PC-9 (cell line): Measurements from ENCODE around the gene DCAF4L1. TPM values are rescaled to one million over a fixed set of nuclear protein-coding genes. Genes with fewer than 3 reads are reported as not detected.

Source experiments
- BruUV-seq: library from RNA; stranded (reverse); fragments of 400-500 nt; replicated peaks from 2 replicates; lab custom pipeline; 2021; lab: Mats Ljungman, UMichigan
- CTCF ChIA-PET: fragments of 300-600 bp; sonication (Branson Sonifier 250); formaldehyde crosslinking; loops from one replicate; lab custom pipeline; 2022; ENCODE audit warnings: antibody characterized with exemption; lab: Charles Lee
- POLR2A ChIA-PET: fragments of 300-600 bp; sonication (Branson Sonifier 250); formaldehyde crosslinking; loops from one replicate; lab custom pipeline; 2022; ENCODE audit warnings: antibody characterized with exemption; ENCODE audit not compliant: unreplicated experiment; lab: Charles Lee
- DNase-seq, 2 experiments: peaks; one replicate each; pipeline versions ENCODE4 v3.0.0 to v3.0.0-alpha.2; 2015 to 2022; ENCODE audit warnings: mixed read lengths in 1 of 2
- H2AFZ ChIP-seq: fragments of 200-600 bp; sonication (generic); 2 replicates; pipeline ENCODE4 v1.8.1; 2017; ENCODE audit warnings: antibody characterized with exemption
- H3F3A ChIP-seq: fragments of 200-600 bp; sonication (generic); 2 replicates; pipeline ENCODE4 v1.8.1; 2017; ENCODE audit warnings: antibody characterized with exemption, mild to moderate bottlenecking, low read depth; ENCODE audit not compliant: insufficient read depth
- H3K27ac ChIP-seq: fragments of 200-600 bp; sonication (generic); 2 replicates; pipeline ENCODE4 v1.6.1; 2016; ENCODE audit warnings: mixed run types
- H3K27me3 ChIP-seq: fragments of 200-600 bp; sonication (generic); 2 replicates; pipeline ENCODE4 v1.6.1; 2016; ENCODE audit warnings: low read depth, mixed run types; ENCODE audit not compliant: insufficient read depth
- H3K36me3 ChIP-seq: fragments of 200-600 bp; sonication (generic); 2 replicates; pipeline ENCODE4 v1.6.1; 2016; ENCODE audit warnings: low read depth, mixed run types
- H3K4me1 ChIP-seq: fragments of 200-600 bp; sonication (generic); replicated peaks from 2 replicates; pipeline ENCODE4 v1.6.1; 2016; ENCODE audit warnings: mixed run types; ENCODE audit not compliant: insufficient read depth
- H3K4me2 ChIP-seq: fragments of 200-600 bp; sonication (generic); 2 replicates; pipeline ENCODE4 v1.6.1; 2017; ENCODE audit warnings: mixed run types
- H3K4me3 ChIP-seq: fragments of 200-600 bp; sonication (generic); 2 replicates; pipeline ENCODE4 v1.6.1; 2016; ENCODE audit warnings: mixed run types
- H3K79me2 ChIP-seq: fragments of 200-600 bp; sonication (generic); 2 replicates; pipeline ENCODE4 v1.6.1; 2017; ENCODE audit warnings: low read depth, mixed run types
- H3K9me2 ChIP-seq: fragments of 200-600 bp; sonication (generic); 2 replicates; pipeline ENCODE4 v1.8.1; 2017; ENCODE audit warnings: mild to moderate bottlenecking; ENCODE audit not compliant: insufficient read depth
- H3K9me3 ChIP-seq: fragments of 200-600 bp; sonication (generic); 2 replicates; pipeline ENCODE4 v1.8.1; 2016; ENCODE audit warnings: low read depth; ENCODE audit not compliant: insufficient read depth
- H4K20me1 ChIP-seq: fragments of 200-600 bp; sonication (generic); 2 replicates; pipeline ENCODE4 v1.8.1; 2017; ENCODE audit not compliant: insufficient read depth
- CTCF ChIP-seq: fragments of 200-600 bp; sonication (generic); conservative IDR thresholded peaks from 2 replicates; pipeline ENCODE4 v1.6.1; 2017; ENCODE audit warnings: mixed run types, antibody characterized with exemption, mild to moderate bottlenecking, moderate library complexity
- EZH2 ChIP-seq: fragments of 200-600 bp; sonication (generic); IDR thresholded peaks from 2 replicates; pipeline ENCODE4 v1.8.0; 2017; ENCODE audit warnings: antibody characterized with exemption, low read depth
- intact Hi-C: fragments of 100-400 bp; cut with micrococcal nuclease; formaldehyde crosslinking; loops from one replicate; pipeline ENCODE4 v1.10.0; 2022; ENCODE audit not compliant: unreplicated experiment
- total RNA-seq: library from RNA; stranded (reverse); gene quantifications from 2 replicates; pipeline ENCODE4 v1.2.3, GENCODE V29; 2021

The DCAF4L1 gene
- total RNA-seq, 1 experiment from 2014 or later: 0.15 TPM

- Histone ChIP-seq H3K4me3 (no peak overlapping the region), H3K27me3 (no peaks in the 10 kb centered on the region), H3K9me3 (no peaks in the 10 kb centered on the region), H3F3A (0 out of 2 replicates have a peak, but pooled peaks cover 3% of the 10 kb centered on the region), H3K4me1 (no peaks in the 10 kb centered on the region), H3K79me2 (no peaks in the 10 kb centered on the region), H2AFZ (no peak overlapping the region), H3K4me2 (no peak overlapping the region), H3K27ac (no peak overlapping the region), H3K36me3 (no peaks in the 10 kb centered on the region), H3K9me2 (no peaks in the 10 kb centered on the region), H4K20me1 (no peaks in the 10 kb centered on the region)
- CTCF ChIA-PET: no interaction called here
- no peak for DNase-seq
- POLR2A ChIA-PET: no interaction called here
- TF ChIP-seq CTCF (peak; percentile 66), EZH2 (no peak)
- intact Hi-C loops: no loop called here
- BruUV-seq: no TSS peak
Observed at GRCh38 chr4:41963105-41963504, 18.5 kb upstream of the DCAF4L1 start.

GRCh38 chr4:41964401-41964800 is 17.2 kb upstream of the DCAF4L1 start:
- Histone ChIP-seq H3K27me3 (no peaks in the 10 kb centered on the region), H2AFZ (no peak overlapping the region), H3K79me2 (no peaks in the 10 kb centered on the region), H3K4me1 (no peaks in the 10 kb centered on the region), H3F3A (0 out of 2 replicates have a peak, but pooled peaks cover 3% of the 10 kb centered on the region), H3K36me3 (no peaks in the 10 kb centered on the region), H3K4me3 (no peak overlapping the region), H3K27ac (no peak overlapping the region), H3K4me2 (no peak overlapping the region), H3K9me3 (no peaks in the 10 kb centered on the region), H3K9me2 (no peaks in the 10 kb centered on the region), H4K20me1 (no peaks in the 10 kb centered on the region)
- CTCF ChIA-PET: no interaction called here
- POLR2A ChIA-PET: no interaction called here
- intact Hi-C loops: no loop called here
- no TSS peak for BruUV-seq
- no peak for DNase-seq
- TF ChIP-seq CTCF: no peak
- TF ChIP-seq EZH2: no peak

- CTCF ChIA-PET: interaction anchor here (0.5 kb wide), 1 partner anchor 72 kb away, joined by 4 read pairs; no protein-coding TSS in a partner anchor
- Histone ChIP-seq H3K4me1 (no peaks in the 10 kb centered on the region), H3K9me3 (no peaks in the 10 kb centered on the region), H3K4me3 (no peak overlapping the region), H4K20me1 (no peaks in the 10 kb centered on the region), H3K9me2 (no peaks in the 10 kb centered on the region), H3K36me3 (no peaks in the 10 kb centered on the region), H3K27ac (no peak overlapping the region), H3K4me2 (no peak overlapping the region), H2AFZ (no peak overlapping the region), H3K79me2 (no peaks in the 10 kb centered on the region), H3F3A (no peaks in the 10 kb centered on the region), H3K27me3 (no peaks in the 10 kb centered on the region)
- DNase-seq: no peak
- no TSS peak for BruUV-seq
- intact Hi-C loops: no loop called here
- no peak for TF ChIP-seq EZH2
- no peak for TF ChIP-seq CTCF
- POLR2A ChIA-PET: interaction anchor here (0.6 kb wide), 1 partner anchor 642 kb away, joined by 5 read pairs; no protein-coding TSS in a partner anchor
Observed at GRCh38 chr4:41967392-41967791, 14.2 kb upstream of the DCAF4L1 start.
